Activated CD8-positive, alpha-beta memory T cell treated with anti-CD3 and anti-CD28 coated beads for 4 hours (primary cell): ENCODE results near the gene RASA4B.
"Not testable (repeated sequence)": the region's sequence is repeated elsewhere in the genome, so short reads cannot be mapped to it uniquely, and the experiment has no call there.

ENCODE experiments used
- DNase-seq, 2 donors: peaks; one replicate each; pipeline ENCODE4 v3.0.0-alpha.2; 2020; ENCODE audit warnings: low read depth in 2 of 2

The RASA4B gene

GRCh38 chr7:102474116-102474515 is 43.5 kb downstream of the RASA4B start:
- DNase-seq, result not testable (repeated sequence)

GRCh38 chr7:102473271-102473991 is 44.1 kb downstream of the RASA4B start:
- DNase-seq, result no peak

- DNase-seq, result no peak
Measured at GRCh38 chr7:102472126-102473041, 45.2 kb downstream of the RASA4B start.

GRCh38 chr7:102471791-102472125 is 45.8 kb downstream of the RASA4B start:
- no peak for DNase-seq

GRCh38 chr7:102469972-102470825 is 47.4 kb downstream of the RASA4B start:
- no peak for DNase-seq

- no peak for DNase-seq
Measured at GRCh38 chr7:102469351-102469971, 48.1 kb downstream of the RASA4B start.

GRCh38 chr7:102468478-102469350 is 48.9 kb downstream of the RASA4B start:
- DNase-seq, result no peak

- DNase-seq, result no peak
Measured at GRCh38 chr7:102467581-102468477, 49.7 kb downstream of the RASA4B start.

GRCh38 chr7:102466097-102466496 is 51.5 kb downstream of the RASA4B start:
- DNase-seq, result no peak

- DNase-seq, result peak; percentile 87 to 90
Measured at GRCh38 chr7:102464577-102465280, 52.8 kb downstream of the RASA4B start, which contains the start of the genes ALKBH4 and LRWD1. Gene ALKBH4, minus strand, starts transcription at chr7:102464863. Its CDS starts 27 bp downstream, at chr7:102464836. Gene LRWD1, plus strand, starts transcription at chr7:102464984. Its CDS starts 97 bp downstream, at chr7:102465081.

GRCh38 chr7:102463841-102464576 is 53.6 kb downstream of the RASA4B start:
- no peak for DNase-seq

GRCh38 chr7:102460467-102460866 is 57.1 kb downstream of the RASA4B start:
- DNase-seq, result no peak

GRCh38 chr7:102459221-102459844 is 58.2 kb downstream of the RASA4B start:
- DNase-seq, result no peak

- DNase-seq, result no peak
Measured at GRCh38 chr7:102457352-102457924, 60.1 kb downstream of the RASA4B start.

GRCh38 chr7:102456327-102456726 is 61.2 kb downstream of the RASA4B start:
- DNase-seq, result no peak

GRCh38 chr7:102455596-102455995 is 62.0 kb downstream of the RASA4B start:
- no peak for DNase-seq

- not testable (repeated sequence) for DNase-seq
Measured at GRCh38 chr7:102454932-102455331, 62.6 kb downstream of the RASA4B start.
